Left renal pelvis (tissue), 4 donors: Measurements from ENCODE around the gene FAM107B. TPM values are rescaled to one million over a fixed set of nuclear protein-coding genes. Genes with fewer than 3 reads are reported as not detected.
"Not testable (repeated sequence)": the region's sequence is repeated elsewhere in the genome, so short reads cannot be mapped to it uniquely, and the experiment has no call there.

Experiments
- DNase-seq, 4 donors: peaks; one replicate each; pipeline ENCODE4 v3.0.0-alpha.2; 2013; ENCODE audit warnings: low read depth in 4 of 4, low spot score in 3 of 4
- polyA plus RNA-seq, 4 donors: library from polyadenylated mRNA; unstranded; fragments of 120-200 nt; gene quantifications; one replicate each; pipeline ENCODE4 v1.2.1, GENCODE V29; 2013; ENCODE audit not compliant: insufficient read length in 4 of 4

FAM107B gene
- polyA plus RNA-seq, 4 donors: 36.4 to 121 (median 97.9) TPM

- DNase-seq: no peak
Measured at GRCh38 chr10:14696821-14697220, 77.9 kb downstream of the FAM107B start.

- DNase-seq: no peak
Measured at GRCh38 chr10:14695847-14696480, 78.7 kb downstream of the FAM107B start.

- no peak for DNase-seq
Measured at GRCh38 chr10:14693891-14694290, 80.8 kb downstream of the FAM107B start.

- DNase-seq: no peak
Measured at GRCh38 chr10:14692344-14693076, 82.2 kb downstream of the FAM107B start.

- DNase-seq: no peak
Measured at GRCh38 chr10:14691359-14691758, 83.3 kb downstream of the FAM107B start.

GRCh38 chr10:14688606-14689005, 86.1 kb downstream of the FAM107B start:
- DNase-seq: no peak

- not testable (repeated sequence) for DNase-seq
Measured at GRCh38 chr10:14688189-14688588, 86.5 kb downstream of the FAM107B start.

- DNase-seq: no peak
Measured at GRCh38 chr10:14687340-14687739, 87.4 kb downstream of the FAM107B start.

- no peak for DNase-seq
Measured at GRCh38 chr10:14686356-14686755, 88.3 kb downstream of the FAM107B start.

- DNase-seq: no peak
Measured at GRCh38 chr10:14684354-14684753, 90.3 kb downstream of the FAM107B start.

- no peak for DNase-seq
Measured at GRCh38 chr10:14683256-14683655, 91.4 kb downstream of the FAM107B start.

GRCh38 chr10:14681802-14682201, 92.9 kb downstream of the FAM107B start:
- DNase-seq: no peak

GRCh38 chr10:14681305-14681704, 93.4 kb downstream of the FAM107B start:
- DNase-seq: no peak

- no peak for DNase-seq
Measured at GRCh38 chr10:14678637-14679036, 96.1 kb downstream of the FAM107B start.

- no peak for DNase-seq
Measured at GRCh38 chr10:14676732-14677131, 98.0 kb downstream of the FAM107B start.

GRCh38 chr10:14674376-14675050, 100.2 kb downstream of the FAM107B start:
- DNase-seq: peak in 3 of 4 donors; percentile 46 to 59 (median 52)

GRCh38 chr10:14673189-14673861, 101.4 kb downstream of the FAM107B start:
- no peak for DNase-seq

- no peak for DNase-seq
Measured at GRCh38 chr10:14671386-14671831, 103.3 kb downstream of the FAM107B start.

GRCh38 chr10:14670551-14671240, 104.0 kb downstream of the FAM107B start:
- no peak for DNase-seq

- DNase-seq: no peak
Measured at GRCh38 chr10:14669576-14669975, 105.1 kb downstream of the FAM107B start.
